Measurements from ENCODE around the gene FOXP4. TPM values are rescaled to one million over a fixed set of nuclear protein-coding genes. Genes with fewer than 3 reads are reported as not detected.

Gene FOXP4
- total RNA-seq, 1 donor from 2014 or later, result 2.7 TPM

DNA sequence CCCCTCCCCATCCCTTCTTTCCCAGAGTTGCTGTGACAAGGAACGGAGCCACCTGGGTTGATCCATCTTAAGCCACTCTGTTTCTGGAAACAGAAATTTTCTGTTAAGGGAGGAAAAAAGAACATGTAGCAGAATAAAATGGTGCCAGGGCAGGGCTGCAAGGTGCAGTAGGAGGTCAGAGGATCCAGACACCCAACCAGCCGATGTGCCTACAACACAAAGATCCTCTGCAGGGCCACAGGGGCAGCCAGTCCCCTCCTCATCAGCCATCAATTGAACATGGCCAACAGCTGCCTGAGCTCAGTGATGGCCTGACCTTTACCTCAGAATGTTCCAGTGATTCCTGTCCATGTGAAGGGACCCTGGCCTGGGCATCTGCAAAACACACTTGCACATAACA is 103.9 kb downstream of the FOXP4 start:
- H3K36me3 Mint-ChIP-seq, result peaks cover 28% of the 10 kb centered on the region
- Histone ChIP-seq H2AFZ (replicated peaks) (no peak overlapping the region), H3K27me3 (no peaks in the 10 kb centered on the region), H3K4me1 (peaks cover 9% of the 10 kb centered on the region), H3F3A (ENCODE audit: low read depth) (peaks cover 5% of the 10 kb centered on the region), H3K4me2 (no peak overlapping the region), H4K20me1 (ENCODE audit: low read depth) (peaks cover 14% of the 10 kb centered on the region), H3K79me2 (ENCODE audit: low read depth) (no peaks in the 10 kb centered on the region), H3K27ac (no peak overlapping the region), H3K9ac (no peak overlapping the region), H3K36me3 (no peaks in the 10 kb centered on the region), H3K4me3 (no peak overlapping the region), H3K9me3 (ENCODE audit: low read depth) (no peaks in the 10 kb centered on the region)
- no peak overlapping the region for H3K27ac Mint-ChIP-seq
- H3K27me3 Mint-ChIP-seq (ENCODE audit: insufficient read depth, low read depth), result peaks cover 10% of the 10 kb centered on the region
- peaks cover 20% of the 10 kb centered on the region for H3K4me1 Mint-ChIP-seq
- no peak for DNase-seq (ENCODE audit: low spot score)
- no peak overlapping the region for H3K4me3 Mint-ChIP-seq
- TF ChIP-seq, protein P1, sequence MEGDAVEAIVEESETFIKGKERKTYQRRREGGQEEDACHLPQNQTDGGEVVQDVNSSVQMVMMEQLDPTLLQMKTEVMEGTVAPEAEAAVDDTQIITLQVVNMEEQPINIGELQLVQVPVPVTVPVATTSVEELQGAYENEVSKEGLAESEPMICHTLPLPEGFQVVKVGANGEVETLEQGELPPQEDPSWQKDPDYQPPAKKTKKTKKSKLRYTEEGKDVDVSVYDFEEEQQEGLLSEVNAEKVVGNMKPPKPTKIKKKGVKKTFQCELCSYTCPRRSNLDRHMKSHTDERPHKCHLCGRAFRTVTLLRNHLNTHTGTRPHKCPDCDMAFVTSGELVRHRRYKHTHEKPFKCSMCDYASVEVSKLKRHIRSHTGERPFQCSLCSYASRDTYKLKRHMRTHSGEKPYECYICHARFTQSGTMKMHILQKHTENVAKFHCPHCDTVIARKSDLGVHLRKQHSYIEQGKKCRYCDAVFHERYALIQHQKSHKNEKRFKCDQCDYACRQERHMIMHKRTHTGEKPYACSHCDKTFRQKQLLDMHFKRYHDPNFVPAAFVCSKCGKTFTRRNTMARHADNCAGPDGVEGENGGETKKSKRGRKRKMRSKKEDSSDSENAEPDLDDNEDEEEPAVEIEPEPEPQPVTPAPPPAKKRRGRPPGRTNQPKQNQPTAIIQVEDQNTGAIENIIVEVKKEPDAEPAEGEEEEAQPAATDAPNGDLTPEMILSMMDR (IDR thresholded peaks at IDR 0.05), result no peak
- no peak for TF ChIP-seq EZH2phosphoT487 (IDR thresholded peaks at IDR 0.05)
- no peak for TF ChIP-seq EZH2 (IDR thresholded peaks at IDR 0.05)
- H3K9me3 Mint-ChIP-seq, result no peaks in the 10 kb centered on the region

DNA sequence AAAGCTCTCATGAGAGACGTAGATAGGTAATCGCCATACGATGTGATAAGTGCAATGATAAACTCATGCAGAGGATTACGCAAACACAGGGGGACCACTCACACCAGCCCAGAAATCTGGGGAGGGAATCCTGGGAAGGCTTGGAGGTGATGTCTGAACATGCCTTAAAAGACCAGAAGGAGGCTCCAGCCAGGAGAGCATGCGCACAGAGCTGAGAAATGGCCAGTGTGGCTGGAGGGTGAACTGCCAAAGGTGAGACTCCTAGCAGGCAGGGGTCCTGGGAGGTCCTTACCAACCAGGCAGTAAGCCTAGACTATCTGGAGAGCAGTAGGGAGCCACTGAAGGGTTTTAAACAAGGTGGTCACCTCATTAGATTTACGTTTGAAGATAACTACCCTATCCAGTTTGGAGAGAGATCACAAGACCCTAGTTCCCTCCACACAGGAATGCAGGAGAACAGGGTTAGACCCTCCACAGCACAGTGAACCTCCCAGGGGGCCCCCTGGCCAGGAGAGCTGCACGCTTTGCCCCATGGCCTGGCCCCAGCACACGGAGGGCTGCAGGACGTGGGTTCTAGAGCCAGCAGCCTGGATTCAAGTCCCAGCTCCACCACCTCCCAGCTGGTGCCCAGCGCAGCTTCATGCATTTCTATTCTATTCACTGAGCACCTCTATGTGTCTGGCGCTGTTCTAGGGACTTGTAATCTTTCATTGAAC is 105.2 kb downstream of the FOXP4 start:
- Histone ChIP-seq H3K27me3 (no peaks in the 10 kb centered on the region), H3K9ac (no peak overlapping the region), H3K36me3 (no peaks in the 10 kb centered on the region), H3F3A (ENCODE audit: low read depth) (no peaks in the 10 kb centered on the region), H4K20me1 (ENCODE audit: low read depth) (peaks cover 2% of the 10 kb centered on the region), H3K4me2 (no peak overlapping the region), H3K27ac (no peak overlapping the region), H3K4me3 (no peak overlapping the region), H3K9me3 (ENCODE audit: low read depth) (no peaks in the 10 kb centered on the region), H3K4me1 (peaks cover 9% of the 10 kb centered on the region), H3K79me2 (ENCODE audit: low read depth) (no peaks in the 10 kb centered on the region), H2AFZ (replicated peaks) (no peak overlapping the region)
- no peak overlapping the region for H3K4me3 Mint-ChIP-seq
- H3K27me3 Mint-ChIP-seq (ENCODE audit: insufficient read depth, low read depth), result peaks cover 10% of the 10 kb centered on the region
- peaks cover 23% of the 10 kb centered on the region for H3K4me1 Mint-ChIP-seq
- no peaks in the 10 kb centered on the region for H3K9me3 Mint-ChIP-seq
- no peak for DNase-seq (ENCODE audit: low spot score)
- peaks cover 25% of the 10 kb centered on the region for H3K36me3 Mint-ChIP-seq
- no peak for TF ChIP-seq EZH2phosphoT487 (IDR thresholded peaks at IDR 0.05)
- TF ChIP-seq, protein P1 (IDR thresholded peaks at IDR 0.05), result no peak
- no peak for TF ChIP-seq EZH2 (IDR thresholded peaks at IDR 0.05)
- peak overlapping the region; percentile 72 for H3K27ac Mint-ChIP-seq

Small RNA genes within 50 kb of the gene (microRNA-seq; reads per million reads assigned to microRNA genes)
- gene MIR4641, result not detected

Small RNA genes within 50 kb of the gene (small RNA-seq; reads per million reads assigned to genes)
- not detected for gene MIR4641

Other genes with a start within 250 kb of the FOXP4 start
- not detected in 2 replicates for gene NCR2, start 210.8 kb upstream of the FOXP4 start, total RNA-seq (ENCODE audit: low replicate concordance)
- 29.5 and 87.4 TPM in 2 replicates for gene MDFI, start 92.1 kb downstream of the FOXP4 start, total RNA-seq (ENCODE audit: low replicate concordance)
- gene TFEB, start 189.2 kb downstream of the FOXP4 start, total RNA-seq (ENCODE audit: low replicate concordance), result 0.13 and 0.46 TPM in 2 replicates
- gene PGC, start 201.0 kb downstream of the FOXP4 start, total RNA-seq (ENCODE audit: low replicate concordance), result not detected in 2 replicates
- gene FRS3, start 233.5 kb downstream of the FOXP4 start, total RNA-seq (ENCODE audit: low replicate concordance), result 1.9 and 5.3 TPM in 2 replicates
- gene PRICKLE4, start 234.4 kb downstream of the FOXP4 start, total RNA-seq (ENCODE audit: low replicate concordance), result 1.1 TPM in 1 of 2 replicates, not detected in the other
- gene TOMM6, start 241.3 kb downstream of the FOXP4 start, total RNA-seq (ENCODE audit: low replicate concordance), result 177 and 182 TPM in 2 replicates

Measured in neural progenitor cell (in vitro differentiated cells).